IPS-18a (cell line): ENCODE measurements around the gene DVL2.
"Not testable (repeated sequence)": the region's sequence is repeated elsewhere in the genome, so short reads cannot be mapped to it uniquely, and the experiment has no call there.

ENCODE experiments used
- H3K27ac ChIP-seq: one replicate; pipeline ENCODE4 v1.5.1; 2013; ENCODE audit warnings: low read length
- H3K27me3 ChIP-seq: one replicate; pipeline ENCODE4 v1.6.1; 2013; ENCODE audit warnings: mild to moderate bottlenecking, low read length; ENCODE audit not compliant: control insufficient read depth, insufficient read depth
- H3K36me3 ChIP-seq: one replicate; pipeline ENCODE4 v1.6.1; 2013; ENCODE audit warnings: low read depth, low read length; ENCODE audit not compliant: control insufficient read depth
- H3K4me1 ChIP-seq: one replicate; pipeline ENCODE4 v1.6.1; 2013; ENCODE audit warnings: low read depth, low read length; ENCODE audit not compliant: control insufficient read depth
- H3K4me3 ChIP-seq: one replicate; pipeline ENCODE4 v1.5.1; 2013; ENCODE audit warnings: low read length
- H3K9ac ChIP-seq: one replicate; pipeline ENCODE4 v1.6.1; 2013; ENCODE audit warnings: mild to moderate bottlenecking, low read length, moderate library complexity
- H3K9me3 ChIP-seq: one replicate; pipeline ENCODE4 v1.6.1; 2013; ENCODE audit warnings: low read depth, low read length; ENCODE audit not compliant: control insufficient read depth

The DVL2 gene

GRCh38 chr17:7252176-7253043 is 18.1 kb upstream of the DVL2 start, which contains the start of gene ELP5:
ELP5 (plus strand) TSS chr17:7252215; CDS start chr17:7252551, 336 bp downstream.
- Histone ChIP-seq H3K4me3 (peak within 1 kb of the TSS; percentile 94), H3K9ac (peak within 1 kb of the TSS; percentile 92), H3K27me3 (no peaks in the 10 kb centered on the region), H3K36me3 (peaks cover 17% of the 10 kb centered on the region), H3K4me1 (peaks cover 12% of the 10 kb centered on the region), H3K9me3 (no peaks in the 10 kb centered on the region), H3K27ac (peak within 1 kb of the TSS; percentile 98)

- Histone ChIP-seq H3K4me1 (peaks cover 12% of the 10 kb centered on the region), H3K36me3 (peaks cover 17% of the 10 kb centered on the region), H3K9me3 (no peaks in the 10 kb centered on the region), H3K9ac (peak within 1 kb of the TSS; percentile 92), H3K4me3 (peak within 1 kb of the TSS; percentile 94), H3K27me3 (no peaks in the 10 kb centered on the region), H3K27ac (peak within 1 kb of the TSS; percentile 98)
Observed at GRCh38 chr17:7251661-7252175, 17.4 kb upstream of the DVL2 start, which contains the start of gene CTDNEP1. CTDNEP1 (minus strand) TSS chr17:7251734; CDS start chr17:7251296, 438 bp downstream.

GRCh38 chr17:7250695-7251627 is 16.6 kb upstream of the DVL2 start:
- Histone ChIP-seq H3K9me3 (no peaks in the 10 kb centered on the region), H3K4me1 (peaks cover 12% of the 10 kb centered on the region), H3K27ac (peak overlapping the region; percentile 59), H3K4me3 (peak overlapping the region; percentile 94), H3K36me3 (peaks cover 21% of the 10 kb centered on the region), H3K9ac (peak overlapping the region; percentile 92), H3K27me3 (no peaks in the 10 kb centered on the region)

GRCh38 chr17:7249830-7250229 is 15.5 kb upstream of the DVL2 start:
- Histone ChIP-seq H3K36me3 (peaks cover 23% of the 10 kb centered on the region), H3K4me3 (peak overlapping the region; percentile 94), H3K9ac (no peak overlapping the region), H3K27ac (no peak overlapping the region), H3K27me3 (no peaks in the 10 kb centered on the region), H3K9me3 (no peaks in the 10 kb centered on the region), H3K4me1 (peaks cover 12% of the 10 kb centered on the region)

GRCh38 chr17:7249214-7249613 is 14.9 kb upstream of the DVL2 start:
- Histone ChIP-seq H3K4me1 (peaks cover 12% of the 10 kb centered on the region), H3K36me3 (peaks cover 22% of the 10 kb centered on the region), H3K27me3 (no peaks in the 10 kb centered on the region), H3K4me3 (no peak overlapping the region), H3K9ac (no peak overlapping the region), H3K27ac (no peak overlapping the region), H3K9me3 (no peaks in the 10 kb centered on the region)

- H3K4me3 ChIP-seq: no peak overlapping the region
- H3K9ac ChIP-seq: no peak overlapping the region
Observed at GRCh38 chr17:7248796-7249195, 14.5 kb upstream of the DVL2 start.

GRCh38 chr17:7246779-7247178 is 12.5 kb upstream of the DVL2 start:
- Histone ChIP-seq H3K4me1 (peaks cover 7% of the 10 kb centered on the region), H3K36me3 (peaks cover 22% of the 10 kb centered on the region), H3K27ac (no peak overlapping the region), H3K4me3 (no peak overlapping the region), H3K27me3 (no peaks in the 10 kb centered on the region), H3K9me3 (no peaks in the 10 kb centered on the region), H3K9ac (no peak overlapping the region)

More at GRCh38 chr17:7248796-7249195, 14.5 kb upstream of the DVL2 start:
- Histone ChIP-seq H3K27me3 (no peaks in the 10 kb centered on the region), H3K9me3 (no peaks in the 10 kb centered on the region), H3K36me3 (peaks cover 22% of the 10 kb centered on the region), H3K4me1 (peaks cover 12% of the 10 kb centered on the region), H3K27ac (no peak overlapping the region)

GRCh38 chr17:7243838-7244237 is 9.5 kb upstream of the DVL2 start:
- H3K4me1 ChIP-seq, H3K9me3 ChIP-seq, H3K27me3 ChIP-seq, H3K27ac ChIP-seq, H3K4me3 ChIP-seq, H3K9ac ChIP-seq: not testable (repeated sequence)
- H3K36me3 ChIP-seq: peaks cover 29% of the 10 kb centered on the region

- Histone ChIP-seq H3K27me3 (no peaks in the 10 kb centered on the region), H3K9ac (peak overlapping the region; percentile 71), H3K9me3 (no peaks in the 10 kb centered on the region), H3K4me1 (peaks cover 7% of the 10 kb centered on the region), H3K36me3 (peaks cover 29% of the 10 kb centered on the region), H3K4me3 (peak overlapping the region; percentile 86), H3K27ac (no peak overlapping the region)
Observed at GRCh38 chr17:7243453-7243729, 9.1 kb upstream of the DVL2 start.

- peak overlapping the region; percentile 83 for H3K27ac ChIP-seq
- peak overlapping the region; percentile 71 for H3K9ac ChIP-seq
- peaks cover 29% of the 10 kb centered on the region for H3K36me3 ChIP-seq
- peak overlapping the region; percentile 86 for H3K4me3 ChIP-seq
- no peaks in the 10 kb centered on the region for H3K27me3 ChIP-seq
- H3K4me1 ChIP-seq: peaks cover 7% of the 10 kb centered on the region
- H3K9me3 ChIP-seq: no peaks in the 10 kb centered on the region
Observed at GRCh38 chr17:7242717-7243452, 8.6 kb upstream of the DVL2 start.
